ENCODE measurements around the gene PLK5. TPM values are rescaled to one million over a fixed set of nuclear protein-coding genes. Genes with fewer than 3 reads are reported as not detected.

Gene PLK5
- total RNA-seq, 2 experiments from 2014 or later = not detected

- Mint-ChIP-seq H3K36me3 (ENCODE audit: low read depth) (peaks cover 3% of the 10 kb centered on the region), H3K4me1 (ENCODE audit: low read depth) (peaks cover 19% of the 10 kb centered on the region), H3K9me3 (ENCODE audit: insufficient read depth) (no peaks in the 10 kb centered on the region), H3K27me3 (ENCODE audit: low read depth) (peaks cover 20% of the 10 kb centered on the region), H3K4me3 (no peak overlapping the region), H3K27ac (no peak overlapping the region)
- ChIA-PET POLR2A (no interaction called here), CTCF (interaction anchor here (0.6 to 1.1 kb wide), 2 partner anchors 8 to 15 kb away, joined by 3 to 4 read pairs; partner anchors contain the start of gene REEP6)
- ATAC-seq (no peak), DNase-seq (no peak)
Observed at GRCh38 chr19:1505991-1506881, 17.6 kb upstream of the PLK5 start.

- ATAC-seq = no peak
- no peak for DNase-seq
- H3K4me1 Mint-ChIP-seq (ENCODE audit: low read depth) = peaks cover 21% of the 10 kb centered on the region
- H3K27me3 Mint-ChIP-seq (ENCODE audit: low read depth) = peaks cover 20% of the 10 kb centered on the region
- H3K4me3 Mint-ChIP-seq = no peak overlapping the region
- ChIA-PET CTCF (no interaction called here), POLR2A (no interaction called here)
- H3K36me3 Mint-ChIP-seq (ENCODE audit: low read depth) = peaks cover 3% of the 10 kb centered on the region
- no peak overlapping the region for H3K27ac Mint-ChIP-seq
- no peaks in the 10 kb centered on the region for H3K9me3 Mint-ChIP-seq (ENCODE audit: insufficient read depth)
Observed at GRCh38 chr19:1507192-1507660, 16.7 kb upstream of the PLK5 start.

- peaks cover 3% of the 10 kb centered on the region for H3K36me3 Mint-ChIP-seq (ENCODE audit: low read depth)
- DNase-seq (peak; percentile 90), ATAC-seq (peak; percentile 84)
- peak overlapping the region; percentile 88 for H3K27ac Mint-ChIP-seq
- peak overlapping the region; percentile 71 for H3K4me3 Mint-ChIP-seq
- ChIA-PET POLR2A (interaction anchor here (1.5 kb wide), 1 partner anchor 17 kb away, joined by 3 read pairs; no protein-coding TSS in a partner anchor), CTCF (no interaction called here)
- H3K9me3 Mint-ChIP-seq (ENCODE audit: insufficient read depth) = no peaks in the 10 kb centered on the region
- H3K27me3 Mint-ChIP-seq (ENCODE audit: low read depth) = peaks cover 20% of the 10 kb centered on the region
- H3K4me1 Mint-ChIP-seq (ENCODE audit: low read depth) = peaks cover 26% of the 10 kb centered on the region
Observed at GRCh38 chr19:1507763-1508506, 15.9 kb upstream of the PLK5 start.

- H3K4me3 Mint-ChIP-seq = peak overlapping the region; percentile 20
- CTCF ChIA-PET = no interaction called here
- H3K4me1 Mint-ChIP-seq (ENCODE audit: low read depth) = peaks cover 23% of the 10 kb centered on the region
- H3K36me3 Mint-ChIP-seq (ENCODE audit: low read depth) = peaks cover 3% of the 10 kb centered on the region
- H3K27me3 Mint-ChIP-seq (ENCODE audit: low read depth) = peaks cover 20% of the 10 kb centered on the region
- DNase-seq = no peak
- no peak for ATAC-seq
- no peaks in the 10 kb centered on the region for H3K9me3 Mint-ChIP-seq (ENCODE audit: insufficient read depth)
- POLR2A ChIA-PET = interaction anchor here (1.5 kb wide), 1 partner anchor 18 kb away, joined by 3 read pairs; no protein-coding TSS in a partner anchor
- no peak overlapping the region for H3K27ac Mint-ChIP-seq
Observed at GRCh38 chr19:1508507-1508856, 15.4 kb upstream of the PLK5 start.

- no peak overlapping the region for H3K27ac Mint-ChIP-seq
- DNase-seq (no peak), ATAC-seq (no peak)
- no peaks in the 10 kb centered on the region for H3K9me3 Mint-ChIP-seq (ENCODE audit: insufficient read depth)
- H3K27me3 Mint-ChIP-seq (ENCODE audit: low read depth) = peaks cover 14% of the 10 kb centered on the region
- ChIA-PET POLR2A (interaction anchor here (1.5 kb wide), 1 partner anchor 19 kb away, joined by 3 read pairs; no protein-coding TSS in a partner anchor), CTCF (no interaction called here)
- peaks cover 3% of the 10 kb centered on the region for H3K36me3 Mint-ChIP-seq (ENCODE audit: low read depth)
- H3K4me3 Mint-ChIP-seq = no peak overlapping the region
- peaks cover 19% of the 10 kb centered on the region for H3K4me1 Mint-ChIP-seq (ENCODE audit: low read depth)
Observed at GRCh38 chr19:1509602-1510441, 14.1 kb upstream of the PLK5 start.

GRCh38 chr19:1510442-1510806, 13.5 kb upstream of the PLK5 start:
- CTCF ChIA-PET = no interaction called here
- Mint-ChIP-seq H3K4me1 (ENCODE audit: low read depth) (peaks cover 19% of the 10 kb centered on the region), H3K9me3 (ENCODE audit: insufficient read depth) (no peaks in the 10 kb centered on the region), H3K4me3 (no peak overlapping the region), H3K27me3 (ENCODE audit: low read depth) (peaks cover 17% of the 10 kb centered on the region), H3K27ac (no peak overlapping the region), H3K36me3 (ENCODE audit: low read depth) (peaks cover 3% of the 10 kb centered on the region)
- POLR2A ChIA-PET = no interaction called here
- no peak for DNase-seq
- ATAC-seq = no peak

- POLR2A ChIA-PET = no interaction called here
- DNase-seq (no peak), ATAC-seq (no peak)
- peaks cover 3% of the 10 kb centered on the region for H3K36me3 Mint-ChIP-seq (ENCODE audit: low read depth)
- H3K27ac Mint-ChIP-seq = no peak overlapping the region
- CTCF ChIA-PET = no interaction called here
- H3K4me1 Mint-ChIP-seq (ENCODE audit: low read depth) = peaks cover 19% of the 10 kb centered on the region
- H3K4me3 Mint-ChIP-seq = no peak overlapping the region
- H3K27me3 Mint-ChIP-seq (ENCODE audit: low read depth) = peaks cover 17% of the 10 kb centered on the region
- no peaks in the 10 kb centered on the region for H3K9me3 Mint-ChIP-seq (ENCODE audit: insufficient read depth)
Observed at GRCh38 chr19:1510807-1511206, 13.1 kb upstream of the PLK5 start.

- Mint-ChIP-seq H3K9me3 (ENCODE audit: insufficient read depth) (no peaks in the 10 kb centered on the region), H3K4me3 (peak overlapping the region; percentile 66), H3K27ac (no peak overlapping the region), H3K36me3 (ENCODE audit: low read depth) (peaks cover 3% of the 10 kb centered on the region), H3K4me1 (ENCODE audit: low read depth) (peaks cover 19% of the 10 kb centered on the region), H3K27me3 (ENCODE audit: low read depth) (peaks cover 17% of the 10 kb centered on the region)
- CTCF ChIA-PET = interaction anchor here (1.0 kb wide), 1 partner anchor 9 kb away, joined by 3 read pairs; no protein-coding TSS in a partner anchor
- POLR2A ChIA-PET = no interaction called here
- ATAC-seq (no peak), DNase-seq (no peak)
Observed at GRCh38 chr19:1511318-1512317, 12.3 kb upstream of the PLK5 start.

GRCh38 chr19:1512671-1513498, 11.0 kb upstream of the PLK5 start, which contains the start of gene ADAMTSL5:
Gene ADAMTSL5 (minus strand): TSS chr19:1513019. CDS start chr19:1510943, 2,076 bp downstream.
- H3K27ac Mint-ChIP-seq = no peak within 1 kb of the TSS
- peak; percentile 87 for ATAC-seq
- H3K4me1 Mint-ChIP-seq (ENCODE audit: low read depth) = peaks cover 15% of the 10 kb centered on the region
- H3K36me3 Mint-ChIP-seq (ENCODE audit: low read depth) = peaks cover under 1% of the 10 kb centered on the region
- peak; percentile 78 for DNase-seq
- H3K9me3 Mint-ChIP-seq (ENCODE audit: insufficient read depth) = no peaks in the 10 kb centered on the region
- peaks cover 16% of the 10 kb centered on the region for H3K27me3 Mint-ChIP-seq (ENCODE audit: low read depth)
- ChIA-PET POLR2A (no interaction called here), CTCF (no interaction called here)
- H3K4me3 Mint-ChIP-seq = peak within 1 kb of the TSS; percentile 66

Measured in activated CD8-positive, alpha-beta T cell treated with anti-CD3 and anti-CD28 coated beads, Interleukin-2, amount 10 ng/mL, durations not matched to agents 7 days and 5 days (primary cell).